ENCODE data around the gene SPATA32.

DNA sequence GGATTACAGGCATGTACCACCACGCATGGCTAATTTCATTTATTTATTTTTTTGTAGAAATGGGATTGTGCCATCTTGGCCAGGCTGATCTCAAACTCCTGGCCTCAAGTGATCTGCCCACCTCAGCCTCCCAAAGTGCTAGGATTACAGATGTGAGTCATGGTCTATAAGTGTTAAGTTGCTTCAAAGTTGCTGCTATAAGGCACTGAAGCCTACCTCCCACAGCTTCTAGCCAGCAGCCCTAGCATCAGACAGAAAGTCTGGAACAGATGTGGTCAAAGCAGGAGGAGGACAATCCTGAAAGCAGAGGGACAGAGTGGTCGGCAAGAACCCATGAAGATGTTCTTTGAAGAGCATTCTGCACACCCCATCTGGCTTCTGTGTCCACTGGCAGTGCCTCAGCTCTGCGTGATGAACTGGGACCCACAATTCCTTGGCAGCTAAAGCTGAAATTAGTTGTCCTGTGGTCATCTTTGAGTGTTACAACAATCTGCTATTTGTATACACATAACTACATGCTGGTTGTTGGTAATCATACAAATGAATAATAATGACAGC, 43.7 kb upstream of the SPATA32 start:
- TF ChIP-seq EZH2 (IDR thresholded peaks at IDR 0.05) (no peak), FOXP2 (optimal IDR thresholded peaks at IDR 0.05; ENCODE audit: control extremely low read depth, extremely low read length, insufficient read depth) (no peak), POLR2AphosphoS5 (IDR thresholded peaks at IDR 0.05; ENCODE audit: borderline replicate concordance, low read depth, low read length) (no peak)

Data from SK-N-MC (cell line).